RWPE2 (cell line): ENCODE data around the gene SH3YL1.
A peak's percentile ranks its signal among the peaks of the same experiment; 100 is the strongest.

Experiments
- ATAC-seq: fragments of 200-7000 bp; cut with Tn5 transposase; 3 replicates; pipeline ENCODE4 v1.9.1; 2021; ENCODE audit warnings: low read depth
- DNase-seq: peaks from one replicate; pipeline ENCODE4 v3.0.0-alpha.2; 2020; ENCODE audit warnings: low spot score
- H3K27ac ChIP-seq: fragments of 450-650 bp; 2 replicates; pipeline ENCODE4 v1.5.1; 2017; ENCODE audit warnings: mild to moderate bottlenecking; ENCODE audit not compliant: poor library complexity, severe bottlenecking
- H3K27me3 ChIP-seq: fragments of 250-450 bp; sonication (Bioruptor Pico); 2 replicates; pipeline ENCODE4 v1.5.1; 2021; ENCODE audit warnings: mild to moderate bottlenecking, moderate library complexity; ENCODE audit not compliant: insufficient read depth, poor library complexity, severe bottlenecking
- H3K36me3 ChIP-seq: fragments of 250-450 bp; sonication (Bioruptor Pico); 2 replicates; pipeline ENCODE4 v1.5.1; 2020; ENCODE audit warnings: low read depth, mild to moderate bottlenecking, moderate library complexity
- H3K4me1 ChIP-seq: fragments of 250-450 bp; sonication (Bioruptor Pico); 2 replicates; pipeline ENCODE4 v1.5.1; 2021; ENCODE audit warnings: mild to moderate bottlenecking, moderate library complexity; ENCODE audit not compliant: insufficient read depth, poor library complexity, severe bottlenecking
- H3K4me3 ChIP-seq: fragments of 250-450 bp; sonication (Bioruptor Pico); 2 replicates; pipeline ENCODE4 v1.5.1; 2021; ENCODE audit warnings: mild to moderate bottlenecking, moderate library complexity; ENCODE audit not compliant: severe bottlenecking
- H3K9me3 ChIP-seq: fragments of 250-450 bp; sonication (Bioruptor Pico); 2 replicates; pipeline ENCODE4 v1.5.1; 2021; ENCODE audit warnings: mild to moderate bottlenecking, moderate library complexity; ENCODE audit not compliant: severe bottlenecking
- TF ChIP-seq, protein P1 (sequence below): fragments of 450-650 bp; IDR thresholded peaks from one replicate; pipeline ENCODE4 v1.5.1; 2017; ENCODE audit warnings: mild to moderate bottlenecking, moderate library complexity; ENCODE audit not compliant: poor library complexity, severe bottlenecking

The SH3YL1 gene

DNA sequence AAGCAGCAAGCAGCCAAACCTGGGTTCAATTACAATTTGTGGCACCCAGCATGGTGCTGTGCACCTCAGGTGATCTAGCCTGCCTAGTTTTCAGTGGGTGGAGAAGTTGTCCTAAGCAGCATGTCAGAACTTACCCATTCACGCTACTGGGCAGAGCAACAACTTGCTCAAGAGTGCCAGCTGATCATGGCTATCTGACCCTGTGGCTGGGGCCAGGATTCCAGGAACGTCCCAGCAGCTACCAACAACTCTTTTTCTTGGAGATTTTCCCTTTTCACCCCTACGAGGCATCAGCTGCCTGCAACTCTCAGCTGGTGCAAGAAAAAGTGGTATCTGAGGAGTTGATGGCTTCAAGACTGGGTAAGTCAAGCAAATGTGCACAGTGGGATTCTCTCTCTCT, 83.5 kb downstream of the SH3YL1 start:
- no peak overlapping the region for H3K4me3 ChIP-seq
- no peak for ATAC-seq

DNA sequence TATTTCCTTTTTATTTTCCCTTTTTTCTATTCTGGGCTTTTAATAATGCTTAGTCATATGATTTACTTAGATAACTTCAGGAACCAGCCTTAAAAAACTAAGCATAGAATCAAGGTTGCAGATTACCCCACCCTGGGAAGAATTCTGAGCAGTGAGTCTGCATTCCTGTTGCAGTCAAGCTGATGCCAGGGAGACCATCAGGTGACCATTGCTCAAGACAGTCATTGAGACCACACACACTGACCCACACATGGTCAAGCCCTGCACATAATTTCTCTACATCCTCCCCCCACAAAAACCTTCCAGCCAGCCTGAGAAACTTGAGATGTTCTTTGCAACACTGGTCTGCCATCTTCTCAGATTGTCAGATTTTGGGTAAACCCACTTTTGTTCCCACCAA, 83.9 kb downstream of the SH3YL1 start:
- no peak for DNase-seq
- Histone ChIP-seq H3K4me1 (peaks cover 11% of the 10 kb centered on the region), H3K4me3 (no peak overlapping the region), H3K36me3 (no peaks in the 10 kb centered on the region), H3K9me3 (peaks cover 5% of the 10 kb centered on the region), H3K27ac (no peak overlapping the region), H3K27me3 (no peaks in the 10 kb centered on the region)
- ATAC-seq: no peak
- TF ChIP-seq, protein P1, sequence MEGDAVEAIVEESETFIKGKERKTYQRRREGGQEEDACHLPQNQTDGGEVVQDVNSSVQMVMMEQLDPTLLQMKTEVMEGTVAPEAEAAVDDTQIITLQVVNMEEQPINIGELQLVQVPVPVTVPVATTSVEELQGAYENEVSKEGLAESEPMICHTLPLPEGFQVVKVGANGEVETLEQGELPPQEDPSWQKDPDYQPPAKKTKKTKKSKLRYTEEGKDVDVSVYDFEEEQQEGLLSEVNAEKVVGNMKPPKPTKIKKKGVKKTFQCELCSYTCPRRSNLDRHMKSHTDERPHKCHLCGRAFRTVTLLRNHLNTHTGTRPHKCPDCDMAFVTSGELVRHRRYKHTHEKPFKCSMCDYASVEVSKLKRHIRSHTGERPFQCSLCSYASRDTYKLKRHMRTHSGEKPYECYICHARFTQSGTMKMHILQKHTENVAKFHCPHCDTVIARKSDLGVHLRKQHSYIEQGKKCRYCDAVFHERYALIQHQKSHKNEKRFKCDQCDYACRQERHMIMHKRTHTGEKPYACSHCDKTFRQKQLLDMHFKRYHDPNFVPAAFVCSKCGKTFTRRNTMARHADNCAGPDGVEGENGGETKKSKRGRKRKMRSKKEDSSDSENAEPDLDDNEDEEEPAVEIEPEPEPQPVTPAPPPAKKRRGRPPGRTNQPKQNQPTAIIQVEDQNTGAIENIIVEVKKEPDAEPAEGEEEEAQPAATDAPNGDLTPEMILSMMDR: no peak

More for the DNA sequence above, 83.5 kb downstream of the SH3YL1 start:
- H3K27ac ChIP-seq: no peak overlapping the region
- TF ChIP-seq, protein P1: no peak
- H3K4me1 ChIP-seq: peaks cover 11% of the 10 kb centered on the region
- H3K9me3 ChIP-seq: peaks cover 5% of the 10 kb centered on the region
- no peaks in the 10 kb centered on the region for H3K36me3 ChIP-seq
- no peak for DNase-seq
- no peaks in the 10 kb centered on the region for H3K27me3 ChIP-seq

DNA sequence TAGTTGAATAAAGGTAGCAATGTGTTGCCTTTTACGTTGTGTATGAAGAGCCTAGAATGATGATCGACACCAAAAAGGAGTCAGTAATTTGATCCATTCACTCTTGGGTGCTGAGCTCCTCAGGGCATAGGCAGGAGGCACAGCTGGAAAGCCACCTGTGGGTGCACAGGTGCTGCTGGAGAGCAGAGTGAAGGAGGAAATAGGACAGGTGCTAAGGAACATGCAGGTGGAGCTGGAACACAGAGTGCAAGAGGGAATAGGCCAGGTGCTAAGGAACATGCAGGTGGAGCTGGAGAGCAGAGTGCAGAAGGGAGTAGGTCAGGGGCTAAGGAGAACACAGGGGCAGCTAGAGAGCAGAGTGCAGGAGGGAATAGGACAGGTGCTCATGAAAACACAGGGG, 86.1 kb downstream of the SH3YL1 start:
- Histone ChIP-seq H3K36me3 (no peaks in the 10 kb centered on the region), H3K9me3 (peaks cover 2% of the 10 kb centered on the region), H3K4me1 (peaks cover 11% of the 10 kb centered on the region), H3K27me3 (no peaks in the 10 kb centered on the region), H3K4me3 (no peak overlapping the region), H3K27ac (no peak overlapping the region)
- TF ChIP-seq, protein P1: no peak
- ATAC-seq: no peak
- DNase-seq: no peak

DNA sequence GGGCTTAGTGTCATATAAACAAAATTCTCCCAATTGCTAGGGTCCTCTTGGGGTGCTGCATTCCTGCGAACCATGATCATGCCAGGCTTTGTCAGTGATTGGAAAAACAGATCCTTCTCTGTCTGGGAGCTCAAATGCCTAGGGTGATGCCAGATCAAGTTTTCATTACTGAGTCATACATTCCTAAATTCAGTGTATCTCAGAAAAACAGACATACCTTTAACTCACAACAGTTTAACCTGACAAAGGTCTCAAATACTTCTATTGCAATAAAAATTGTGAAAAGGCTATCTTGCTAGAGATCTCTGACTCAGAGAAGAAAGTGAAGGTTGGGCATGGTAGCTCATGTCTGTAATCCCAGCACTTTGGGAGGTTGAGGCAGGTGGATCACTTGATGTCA, 86.9 kb downstream of the SH3YL1 start:
- Histone ChIP-seq H3K4me3 (no peak overlapping the region), H3K27me3 (no peaks in the 10 kb centered on the region), H3K36me3 (no peaks in the 10 kb centered on the region), H3K9me3 (no peaks in the 10 kb centered on the region), H3K27ac (peak overlapping the region; percentile 34), H3K4me1 (peaks cover 11% of the 10 kb centered on the region)
- TF ChIP-seq, protein P1: no peak
- peak; percentile 96 for ATAC-seq
- no peak for DNase-seq

DNA sequence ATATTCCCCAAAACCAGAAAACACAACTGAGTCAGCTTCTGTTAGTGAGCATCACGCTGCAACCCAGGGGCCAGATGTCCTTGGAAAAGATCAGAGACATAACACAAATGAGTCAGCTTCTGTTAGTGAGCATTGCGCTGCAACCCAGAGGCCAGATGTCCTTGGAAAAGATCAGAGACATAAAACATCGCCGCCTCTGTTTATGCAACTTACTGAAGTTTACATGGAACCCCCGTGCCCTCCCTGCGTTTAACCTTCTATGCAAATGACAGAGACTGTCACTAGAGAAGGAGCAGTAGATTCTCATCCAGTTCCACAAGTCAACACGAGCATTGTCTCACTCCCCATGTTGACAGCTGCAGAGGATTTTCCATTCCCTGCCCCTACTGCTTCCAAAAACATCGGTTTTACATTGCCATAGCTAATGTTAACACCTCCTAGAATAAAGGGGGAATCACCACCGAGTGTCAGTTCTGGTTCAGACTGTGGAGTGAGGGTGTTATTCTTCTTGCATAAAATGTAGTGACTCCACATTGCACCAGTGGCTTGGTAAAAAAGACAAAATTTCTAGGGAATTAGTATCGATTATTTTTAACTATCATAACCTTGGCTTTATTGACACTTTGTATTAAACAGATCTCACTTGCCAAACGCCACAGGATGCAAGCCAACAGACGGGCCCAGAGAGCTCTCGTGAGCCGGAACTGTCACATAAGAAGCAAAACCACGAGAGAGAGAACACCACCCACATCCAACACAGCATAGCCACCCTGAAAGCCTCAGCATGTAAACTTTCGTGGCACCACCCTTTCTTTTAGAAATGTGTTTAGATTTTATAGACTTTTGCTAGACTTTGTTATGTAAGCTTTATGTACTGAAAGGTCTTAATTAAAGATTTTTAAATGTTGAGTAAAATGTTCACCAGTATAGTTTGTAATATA, 87.7 kb downstream of the SH3YL1 start:
- H3K4me3 ChIP-seq: no peak overlapping the region
- H3K36me3 ChIP-seq: no peaks in the 10 kb centered on the region
- DNase-seq (no peak), ATAC-seq (no peak)
- no peaks in the 10 kb centered on the region for H3K9me3 ChIP-seq
- no peaks in the 10 kb centered on the region for H3K27me3 ChIP-seq
- TF ChIP-seq, protein P1: no peak
- H3K27ac ChIP-seq: peak overlapping the region; percentile 34
- H3K4me1 ChIP-seq: peaks cover 11% of the 10 kb centered on the region
